NCI-H510A (cell line): Measurements from ENCODE around the gene ATP13A2.
A peak's percentile ranks its signal among the peaks of the same experiment; 100 is the strongest.

Experiments used
- DNase-seq: peaks from one replicate; lab custom pipeline; 2025; lab: John Stamatoyannopoulos, UW

The ATP13A2 gene, protein sequence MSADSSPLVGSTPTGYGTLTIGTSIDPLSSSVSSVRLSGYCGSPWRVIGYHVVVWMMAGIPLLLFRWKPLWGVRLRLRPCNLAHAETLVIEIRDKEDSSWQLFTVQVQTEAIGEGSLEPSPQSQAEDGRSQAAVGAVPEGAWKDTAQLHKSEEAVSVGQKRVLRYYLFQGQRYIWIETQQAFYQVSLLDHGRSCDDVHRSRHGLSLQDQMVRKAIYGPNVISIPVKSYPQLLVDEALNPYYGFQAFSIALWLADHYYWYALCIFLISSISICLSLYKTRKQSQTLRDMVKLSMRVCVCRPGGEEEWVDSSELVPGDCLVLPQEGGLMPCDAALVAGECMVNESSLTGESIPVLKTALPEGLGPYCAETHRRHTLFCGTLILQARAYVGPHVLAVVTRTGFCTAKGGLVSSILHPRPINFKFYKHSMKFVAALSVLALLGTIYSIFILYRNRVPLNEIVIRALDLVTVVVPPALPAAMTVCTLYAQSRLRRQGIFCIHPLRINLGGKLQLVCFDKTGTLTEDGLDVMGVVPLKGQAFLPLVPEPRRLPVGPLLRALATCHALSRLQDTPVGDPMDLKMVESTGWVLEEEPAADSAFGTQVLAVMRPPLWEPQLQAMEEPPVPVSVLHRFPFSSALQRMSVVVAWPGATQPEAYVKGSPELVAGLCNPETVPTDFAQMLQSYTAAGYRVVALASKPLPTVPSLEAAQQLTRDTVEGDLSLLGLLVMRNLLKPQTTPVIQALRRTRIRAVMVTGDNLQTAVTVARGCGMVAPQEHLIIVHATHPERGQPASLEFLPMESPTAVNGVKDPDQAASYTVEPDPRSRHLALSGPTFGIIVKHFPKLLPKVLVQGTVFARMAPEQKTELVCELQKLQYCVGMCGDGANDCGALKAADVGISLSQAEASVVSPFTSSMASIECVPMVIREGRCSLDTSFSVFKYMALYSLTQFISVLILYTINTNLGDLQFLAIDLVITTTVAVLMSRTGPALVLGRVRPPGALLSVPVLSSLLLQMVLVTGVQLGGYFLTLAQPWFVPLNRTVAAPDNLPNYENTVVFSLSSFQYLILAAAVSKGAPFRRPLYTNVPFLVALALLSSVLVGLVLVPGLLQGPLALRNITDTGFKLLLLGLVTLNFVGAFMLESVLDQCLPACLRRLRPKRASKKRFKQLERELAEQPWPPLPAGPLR

DNA sequence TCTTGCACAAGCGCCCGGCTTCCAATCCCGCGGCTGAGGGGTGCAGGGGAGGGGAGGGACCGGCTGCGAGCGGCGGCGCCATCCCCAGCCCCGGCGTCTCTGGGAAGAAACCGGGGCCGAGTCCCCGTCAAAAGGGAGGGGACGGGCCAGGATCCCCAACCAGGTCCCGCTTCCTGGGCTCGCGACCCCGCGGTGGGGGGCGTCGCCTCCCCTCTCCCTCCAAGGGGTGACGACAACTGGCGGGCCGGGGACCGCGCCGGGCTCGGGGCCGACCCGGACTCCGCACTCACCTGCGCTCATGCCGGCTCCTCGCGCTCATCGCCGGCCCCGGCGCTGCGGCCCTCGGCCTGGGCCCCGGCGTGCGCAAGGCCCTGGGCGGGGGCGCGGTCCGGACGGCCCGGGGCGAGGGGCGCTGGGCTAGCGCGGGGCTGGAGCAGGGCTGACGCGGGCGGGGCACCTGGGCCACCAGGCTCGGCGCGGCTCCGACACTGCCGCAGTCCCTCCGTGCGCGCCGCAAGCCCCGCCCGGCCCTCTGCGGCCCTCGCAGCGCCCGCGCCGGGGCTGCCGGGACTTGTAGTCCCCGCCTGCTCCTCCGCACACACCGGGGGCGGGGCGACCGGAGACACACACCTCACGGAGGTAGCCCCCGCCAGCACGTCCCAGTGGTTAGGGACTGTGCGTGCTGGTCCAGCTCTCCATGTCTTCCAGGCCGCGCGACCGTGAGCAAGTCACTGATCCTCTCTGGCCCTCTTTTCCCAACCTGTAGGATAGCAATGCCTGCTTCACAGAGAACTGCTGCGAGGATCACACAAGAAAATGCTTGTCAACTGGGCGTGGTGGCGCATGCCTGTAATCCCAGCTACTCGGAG lies at the start of gene ATP13A2:
TSS of gene ATP13A2 (minus strand) at position 490 of the 869 bp plus-strand sequence. CDS start at position 300, 190 bp downstream.
- peak; percentile 93 for DNase-seq

DNA sequence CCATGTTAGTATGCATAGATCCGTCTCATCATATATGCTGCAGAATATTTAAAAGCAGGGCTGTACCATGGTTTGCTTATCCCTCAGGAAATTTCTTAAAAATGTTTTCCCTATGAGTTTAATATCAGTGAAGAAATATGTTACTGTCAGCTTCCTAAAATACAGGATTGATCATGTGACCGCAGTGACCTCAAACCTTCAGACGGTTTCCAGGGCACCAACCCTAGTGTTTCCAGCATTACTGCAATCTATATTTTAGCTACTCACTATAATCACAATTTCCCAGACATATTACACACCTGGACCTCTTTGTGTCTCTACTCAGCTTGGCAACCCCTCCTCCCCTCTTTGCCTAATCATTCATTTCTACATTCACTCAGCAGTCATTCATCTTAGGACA lies 49.8 kb upstream of the ATP13A2 start:
- DNase-seq, result no peak

DNA sequence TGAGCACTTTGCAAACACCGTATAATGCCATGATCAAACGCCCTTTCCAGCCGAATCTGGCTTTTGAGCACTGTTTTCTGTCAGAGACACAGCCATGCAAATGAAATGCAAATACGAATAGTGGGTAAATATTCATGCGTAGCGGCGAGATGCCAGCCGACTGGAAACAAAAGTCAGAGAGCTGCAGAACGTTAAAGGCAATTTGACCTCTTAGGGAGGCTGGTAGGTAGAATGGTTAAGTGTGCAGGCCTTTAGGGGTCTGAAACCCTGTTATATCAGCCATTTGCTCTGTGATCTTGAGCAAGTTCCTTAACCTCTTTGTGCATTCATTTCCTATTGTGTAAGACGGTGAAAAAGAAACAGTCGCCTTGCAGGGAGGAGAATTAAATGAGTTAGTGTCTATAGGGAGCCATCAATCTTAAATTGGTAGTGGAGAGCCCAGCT lies 48.6 kb upstream of the ATP13A2 start:
- no peak for DNase-seq

DNA sequence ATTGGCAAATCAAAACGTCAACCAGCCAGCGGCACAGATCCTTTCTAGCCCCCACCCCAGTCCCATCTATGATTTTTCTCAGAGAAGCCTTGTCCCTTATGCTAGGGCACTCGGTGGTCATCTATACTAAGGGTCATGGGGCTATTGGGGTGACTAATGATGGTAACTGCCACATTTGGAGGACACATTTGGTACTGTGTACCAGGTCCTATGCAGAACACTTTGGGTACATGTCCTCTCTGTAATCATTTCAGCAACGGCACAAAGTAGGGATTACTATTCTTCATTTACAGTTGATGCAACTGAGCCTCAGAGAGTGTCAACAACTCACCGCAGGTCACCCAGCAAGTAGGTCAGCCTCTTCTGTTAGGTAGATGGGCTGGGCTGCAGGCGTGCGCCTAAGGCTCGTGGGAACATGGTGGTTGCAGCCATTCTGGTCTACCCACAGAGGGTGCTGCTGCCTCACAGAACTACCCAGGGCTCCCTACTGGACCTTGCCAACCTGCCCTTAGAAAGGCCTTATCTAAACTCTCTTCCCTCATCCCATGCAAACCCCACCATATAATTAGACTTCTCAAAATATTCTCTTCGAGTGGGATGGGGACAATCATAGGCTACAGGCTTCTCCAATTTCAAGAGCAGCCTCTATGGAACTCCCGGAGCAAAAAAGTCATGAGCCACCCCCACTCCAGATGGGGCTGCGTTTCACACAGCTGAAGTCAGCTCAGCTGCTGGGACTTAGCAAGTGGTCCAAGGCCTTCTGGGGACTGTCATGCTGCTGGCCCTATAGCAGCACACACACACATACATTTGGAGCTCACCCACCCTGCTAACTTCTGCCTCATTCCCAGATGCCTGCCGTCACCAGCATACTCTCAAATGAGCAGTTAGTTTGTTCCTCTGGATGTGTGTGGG lies 47.9 kb upstream of the ATP13A2 start:
- peak; percentile 47 for DNase-seq

DNA sequence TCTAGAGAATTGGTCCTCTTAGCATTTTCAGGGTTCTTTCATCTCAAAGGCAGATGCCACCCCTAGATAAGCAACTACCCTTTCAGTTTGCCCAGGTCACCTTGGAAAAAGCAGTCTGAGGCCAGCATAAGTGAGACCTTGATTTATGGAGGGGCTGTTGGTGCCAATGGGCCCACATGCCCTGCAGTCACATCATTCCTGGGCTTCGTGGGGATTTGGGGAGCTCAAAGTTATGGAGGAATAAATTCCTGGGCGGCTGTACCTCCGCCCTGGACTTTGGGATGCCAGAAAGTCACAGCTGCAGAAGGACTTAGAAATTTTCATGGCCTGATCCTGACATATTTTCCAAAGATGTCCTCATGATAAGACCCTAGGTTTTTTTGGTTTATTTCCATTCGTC lies 44.8 kb upstream of the ATP13A2 start:
- DNase-seq, result no peak

DNA sequence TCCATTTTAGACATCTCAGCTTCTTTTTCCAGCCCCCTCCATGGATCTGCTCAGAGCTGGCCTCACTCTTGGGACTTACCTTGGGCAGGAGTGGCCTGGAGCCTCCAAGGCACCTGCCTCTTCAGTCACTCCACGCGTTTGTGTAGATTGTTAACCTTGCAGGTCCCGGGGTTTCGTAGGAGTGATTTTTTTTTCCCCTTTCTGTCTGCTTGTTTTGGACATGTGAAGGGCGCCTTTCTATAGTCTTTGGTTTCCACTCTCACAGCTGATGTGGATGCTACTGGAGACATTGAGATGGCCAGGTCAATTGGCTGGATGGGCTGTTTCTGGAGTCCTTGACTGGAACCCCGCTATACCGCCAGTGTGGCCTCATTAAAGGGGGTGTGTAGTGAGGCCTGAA lies 44.1 kb upstream of the ATP13A2 start:
- no peak for DNase-seq

DNA sequence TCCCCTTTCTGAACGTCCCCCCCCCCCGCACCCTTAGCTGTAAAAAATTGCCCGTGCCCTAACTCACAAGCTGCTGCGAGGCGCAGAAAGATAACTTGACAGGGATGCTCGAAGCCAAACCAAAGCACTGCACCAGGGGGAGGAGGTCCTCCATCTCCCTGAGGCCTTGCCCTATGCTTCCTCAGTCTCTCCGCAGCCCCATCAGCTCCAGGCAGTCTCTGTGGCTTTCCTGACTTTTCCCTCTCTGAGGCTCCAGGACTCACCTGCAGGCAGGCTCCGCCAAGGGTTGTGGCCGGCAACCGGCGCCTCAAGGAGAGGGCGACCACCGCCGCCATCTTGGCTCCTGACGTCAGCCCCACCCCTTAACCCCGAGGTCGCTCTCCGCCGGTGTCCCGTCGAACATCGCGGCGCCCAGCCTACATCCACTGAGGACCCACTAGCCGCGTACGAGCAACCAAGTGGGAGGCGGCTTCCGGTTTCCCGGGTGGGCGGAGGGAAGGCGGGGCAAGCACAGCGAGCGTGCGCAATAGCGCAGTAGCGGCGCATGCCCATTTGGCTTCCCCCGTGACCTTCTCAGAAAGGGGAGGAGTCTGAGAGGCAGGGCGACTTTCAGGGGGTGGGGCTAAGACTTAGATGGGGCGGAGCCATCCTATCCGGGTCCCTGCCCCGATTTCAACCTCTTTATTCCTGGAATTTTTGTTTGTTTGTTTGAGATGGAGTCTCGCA lies 42.1 kb upstream of the ATP13A2 start, which contains the start of gene SDHB:
TSS of gene SDHB (minus strand) at position 348 of the 726 bp plus-strand sequence. CDS start at position 335, 13 bp downstream.
- DNase-seq, result peak; percentile 94

DNA sequence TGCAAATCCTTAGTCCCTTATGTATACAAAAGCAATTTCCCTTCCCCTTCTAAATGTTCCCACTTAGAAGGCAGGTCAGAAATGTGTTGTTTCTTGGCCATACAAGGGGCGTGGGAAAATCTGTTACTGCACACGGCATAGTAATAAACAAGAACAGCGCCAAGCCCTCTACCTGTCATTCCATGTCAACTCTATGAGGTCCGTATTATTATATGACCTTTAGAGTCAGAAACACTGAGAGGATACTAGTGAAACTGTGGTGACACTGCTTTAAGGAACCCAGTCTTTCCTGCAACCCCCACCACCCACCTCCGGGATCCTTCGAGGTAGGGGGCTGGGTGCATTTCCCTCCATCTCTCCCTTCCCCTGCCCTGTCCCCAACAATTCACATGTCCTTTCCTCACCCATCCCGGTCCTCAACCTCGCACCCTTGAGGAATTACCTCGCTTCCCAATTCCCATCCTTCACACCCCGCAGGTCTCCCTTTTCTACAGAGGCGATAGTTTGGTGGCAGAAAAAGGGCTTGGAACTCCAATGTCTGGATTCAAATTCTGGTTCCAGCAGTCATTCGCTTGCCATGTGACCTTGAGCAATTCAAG lies 41.5 kb upstream of the ATP13A2 start:
- no peak for DNase-seq

DNA sequence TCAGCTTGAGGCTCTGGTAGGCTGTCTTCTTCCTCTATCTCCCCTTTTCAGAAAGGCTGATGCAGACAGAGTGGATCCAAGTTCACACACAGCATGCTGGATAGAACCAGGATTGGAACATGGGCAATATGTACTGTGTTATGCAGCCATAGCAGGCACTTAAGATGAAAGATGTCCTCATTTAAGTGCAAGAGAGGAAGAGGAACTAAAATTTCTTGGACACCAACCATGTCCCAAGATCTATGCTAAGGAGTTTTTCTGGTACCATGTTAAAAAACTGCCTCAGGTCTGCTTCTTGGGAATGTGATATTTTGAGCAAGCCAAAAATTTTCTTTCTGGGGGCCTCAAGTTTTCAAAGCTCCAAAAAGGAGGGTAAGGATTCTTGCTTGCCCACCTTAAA lies 40.9 kb upstream of the ATP13A2 start:
- DNase-seq, result no peak

DNA sequence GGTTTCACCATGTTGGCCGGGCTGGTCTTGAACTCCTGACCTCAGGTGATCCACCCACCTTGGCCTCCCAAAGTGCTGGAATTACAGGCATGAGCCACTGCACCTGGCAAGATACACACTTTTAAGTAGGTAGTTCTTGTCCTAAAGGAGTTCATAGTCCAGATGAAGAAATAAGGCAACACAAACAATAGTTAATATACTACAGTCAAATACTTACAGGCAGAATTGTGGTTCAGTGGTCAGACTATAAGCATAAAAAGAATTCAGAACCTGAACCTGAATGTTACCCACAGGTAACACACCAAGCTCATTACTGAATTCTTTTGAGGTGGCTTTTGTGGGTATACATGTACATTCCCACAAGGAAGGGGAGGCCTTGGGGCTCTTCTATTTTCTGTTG lies 40.3 kb upstream of the ATP13A2 start:
- DNase-seq, result no peak

DNA sequence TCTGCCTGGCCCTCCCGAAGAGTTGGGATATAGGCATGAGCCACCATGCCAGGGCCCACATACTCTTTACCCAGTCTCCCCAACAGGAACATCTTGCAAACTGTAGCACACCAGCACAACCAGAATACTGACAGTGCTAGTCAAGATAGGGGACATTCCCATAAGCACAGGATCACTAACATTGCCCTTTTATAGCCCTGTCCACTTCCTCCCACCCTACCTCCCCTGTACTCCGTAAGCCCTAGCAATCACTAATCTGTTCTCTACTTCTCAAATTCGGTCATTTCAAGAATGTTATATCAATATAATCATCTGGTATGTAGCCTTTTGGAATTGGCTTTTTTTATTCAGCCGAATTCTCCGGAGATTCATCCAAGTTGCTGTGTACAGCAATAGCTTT lies 36.2 kb upstream of the ATP13A2 start:
- no peak for DNase-seq

DNA sequence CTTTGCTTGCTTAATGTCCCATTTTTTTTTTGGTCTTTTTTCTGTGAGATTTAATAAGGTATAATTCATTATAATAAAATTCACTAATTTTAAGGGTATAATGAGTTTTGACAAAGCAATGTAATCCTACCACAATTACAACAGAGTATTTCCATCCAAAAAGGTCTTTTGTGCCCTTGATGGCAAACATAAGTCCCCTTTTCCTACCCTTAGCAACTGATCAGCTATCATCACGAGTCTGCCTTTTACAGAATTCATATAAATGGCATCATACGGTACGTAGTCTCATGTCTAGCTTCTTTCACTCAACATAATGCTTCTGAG lies 34.6 kb upstream of the ATP13A2 start:
- no peak for DNase-seq

DNA sequence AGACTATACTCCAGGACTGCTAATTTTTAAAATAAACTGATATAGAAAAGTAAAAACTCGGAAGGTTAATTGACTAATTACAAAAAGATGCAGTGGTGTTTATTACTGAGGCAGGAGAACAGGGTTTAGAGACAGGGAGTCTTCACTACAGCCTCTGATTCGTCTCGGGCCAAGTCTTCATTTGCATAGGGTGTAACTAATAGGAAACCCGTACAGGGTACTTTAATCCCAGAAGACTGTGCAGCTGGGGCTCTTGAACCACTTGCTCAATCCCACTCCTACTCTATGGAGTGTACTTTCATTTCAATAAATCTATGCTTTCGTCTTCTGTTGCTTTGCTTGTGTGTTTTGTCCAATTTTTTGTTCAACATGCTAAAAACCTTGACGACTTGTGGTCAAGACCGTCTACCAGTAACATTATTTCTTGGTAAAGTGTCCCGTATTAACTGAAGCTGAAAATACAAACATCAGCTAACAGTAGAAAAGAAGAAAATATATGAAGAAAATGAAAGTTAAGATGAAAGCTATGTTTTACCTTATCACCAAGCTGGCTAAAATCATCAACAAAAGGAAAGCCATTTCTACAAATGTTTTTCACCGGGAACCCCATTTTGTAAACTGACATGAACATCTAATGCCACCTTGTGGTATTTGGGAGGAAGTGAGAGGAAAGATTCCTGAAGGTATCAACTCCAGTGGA lies 34.1 kb upstream of the ATP13A2 start:
- DNase-seq, result peak; percentile 57

DNA sequence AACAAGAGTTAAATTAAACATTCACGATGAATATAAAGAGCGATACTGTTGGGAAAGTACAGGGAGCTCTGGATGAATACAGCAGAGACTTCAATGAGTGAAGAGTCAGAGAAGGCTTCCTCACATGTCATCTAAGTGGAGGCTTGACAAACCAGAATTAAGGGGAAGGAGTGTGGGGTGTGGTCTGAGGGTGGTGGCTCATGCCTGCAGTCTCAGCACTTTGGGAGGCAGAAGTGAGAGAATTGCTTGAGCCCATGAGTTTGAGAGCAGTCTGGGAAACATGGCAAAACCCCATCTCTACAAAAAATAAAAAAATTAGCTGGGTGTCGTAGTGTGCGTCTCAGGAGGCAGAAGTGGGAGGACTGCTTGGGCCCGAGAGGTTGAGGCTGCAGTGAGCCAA lies 33.4 kb upstream of the ATP13A2 start:
- no peak for DNase-seq

DNA sequence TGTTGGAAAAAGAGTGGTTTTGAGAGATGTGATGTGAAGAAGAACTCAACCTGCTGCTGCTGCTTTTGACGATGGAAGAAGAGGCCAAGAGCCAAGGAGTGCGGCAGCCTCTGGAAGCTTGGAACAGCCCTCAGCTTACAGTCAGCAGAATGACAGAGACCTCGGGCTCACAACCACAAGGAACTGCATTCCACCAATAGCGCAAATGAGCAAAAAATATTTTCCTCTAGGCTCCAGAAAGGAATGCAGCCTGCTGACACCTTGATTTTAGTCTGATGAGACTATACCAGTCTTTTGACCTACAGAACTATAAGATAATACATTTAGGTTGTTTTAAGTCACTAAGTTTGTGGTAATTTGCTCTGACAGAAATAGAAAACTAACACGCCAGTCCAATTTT lies 31.9 kb upstream of the ATP13A2 start:
- DNase-seq, result no peak

DNA sequence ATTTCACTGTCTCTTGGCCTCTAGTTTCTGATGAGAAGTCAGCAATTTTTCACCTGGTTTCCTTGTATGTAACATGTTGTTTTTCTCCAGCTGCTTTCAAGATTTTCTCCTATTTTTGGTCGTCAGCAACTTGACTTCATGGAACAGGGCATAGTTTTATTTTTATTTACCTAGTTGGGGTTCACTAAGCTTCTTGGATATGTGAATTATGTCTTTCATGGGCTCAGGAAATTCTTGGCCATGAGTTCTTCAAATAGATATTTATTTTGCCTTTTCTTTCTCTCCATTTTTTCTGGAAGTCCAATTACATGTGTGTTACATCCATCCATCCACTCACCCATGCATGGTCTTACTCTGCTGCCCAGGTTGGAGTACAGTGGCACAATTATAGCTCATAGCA lies 28.4 kb upstream of the ATP13A2 start:
- no peak for DNase-seq

DNA sequence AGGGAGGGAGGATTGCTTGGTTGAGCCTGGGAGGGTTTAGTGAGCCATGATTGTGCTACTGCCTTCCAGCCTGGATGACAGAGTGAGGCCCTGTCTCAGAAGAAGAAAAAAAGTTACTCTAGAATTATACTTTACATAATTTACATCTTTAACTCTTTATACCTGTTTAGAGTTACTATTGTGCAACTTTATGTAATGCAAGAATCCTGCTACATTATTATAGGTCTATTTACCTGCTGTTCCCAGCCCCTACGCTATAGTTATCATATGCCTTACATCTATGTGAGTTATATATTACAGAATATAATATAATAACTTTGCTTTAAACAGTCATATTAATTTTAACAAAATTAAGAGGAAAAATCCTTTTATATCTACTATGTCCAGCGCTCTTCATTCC lies 27.8 kb upstream of the ATP13A2 start:
- DNase-seq, result no peak

DNA sequence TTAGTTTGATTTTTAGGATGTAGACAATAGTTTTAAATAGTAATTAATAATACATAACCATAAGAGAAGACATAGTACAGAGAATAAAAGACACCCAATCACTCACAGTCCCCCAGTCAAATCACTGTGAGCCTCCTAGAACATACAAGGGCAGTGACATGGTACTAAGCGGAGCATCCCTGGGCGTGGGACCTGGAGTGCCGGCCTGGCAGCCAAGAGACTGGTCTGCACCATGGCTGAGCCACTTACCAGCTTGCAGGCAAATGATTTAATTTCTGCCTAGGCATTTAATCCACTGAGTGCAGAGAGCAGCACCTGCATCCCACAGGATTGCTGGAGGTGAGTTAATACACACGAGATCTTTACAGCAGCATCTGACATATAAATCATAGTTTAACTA lies 21.8 kb upstream of the ATP13A2 start:
- DNase-seq, result no peak

DNA sequence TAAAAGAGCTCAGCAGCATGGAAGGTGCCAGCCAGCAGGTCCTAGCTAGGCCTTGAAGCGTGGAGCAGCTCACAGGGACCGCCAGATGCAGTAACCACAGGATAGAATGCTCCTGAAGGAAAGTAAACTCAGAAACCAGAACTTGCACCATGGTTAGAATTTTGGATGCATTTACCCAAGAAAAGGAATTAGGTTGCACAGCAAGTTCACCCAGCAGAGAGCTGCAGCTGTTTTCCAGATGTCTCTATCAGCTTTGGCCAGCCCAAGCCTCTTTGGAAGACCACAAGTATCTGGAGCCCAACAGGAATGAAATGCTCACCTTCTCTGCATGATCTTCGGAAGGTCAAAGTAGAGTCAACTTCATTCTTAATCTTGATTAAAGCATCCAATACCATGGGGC lies 21.0 kb upstream of the ATP13A2 start:
- DNase-seq, result no peak
